ENCODE results near the gene TNNI3. TPM values are rescaled to one million over a fixed set of nuclear protein-coding genes. Genes with fewer than 3 reads are reported as not detected.
A peak's percentile ranks its signal among the peaks of the same experiment; 100 is the strongest.

The TNNI3 gene
- total RNA-seq, 1 donor = not detected

GRCh38 chr19:55112777-55113569 lies 44.6 kb downstream of the TNNI3 start:
- H2AFZ ChIP-seq (ENCODE audit: low read length) = no peak overlapping the region
- H3K4me3 ChIP-seq (ENCODE audit: insufficient read depth, low read length) = no peak overlapping the region
- peaks cover 15% of the 10 kb centered on the region for H3K36me3 ChIP-seq (ENCODE audit: insufficient read depth, low read length)
- peaks cover 82% of the 10 kb centered on the region for H3K79me2 ChIP-seq (ENCODE audit: insufficient read depth, low read length)
- H4K20me1 ChIP-seq (ENCODE audit: insufficient read depth, low read length) = peaks cover 52% of the 10 kb centered on the region
- peaks cover 8% of the 10 kb centered on the region for H3K4me1 ChIP-seq (ENCODE audit: insufficient read depth, low read length)
- DNase-seq (ENCODE audit: insufficient read length, low spot score, missing footprints) = peak; percentile 81
- no peaks in the 10 kb centered on the region for H3K27me3 ChIP-seq (ENCODE audit: insufficient read depth, low read length)
- no peak overlapping the region for H3K4me2 ChIP-seq (ENCODE audit: insufficient read depth, low read length)
- peak overlapping the region; percentile 77 for H3K27ac ChIP-seq (ENCODE audit: low read depth, low read length)
- H3K9me3 ChIP-seq (ENCODE audit: low read depth, low read length) = no peaks in the 10 kb centered on the region
- no peak for TF ChIP-seq CTCF (IDR thresholded peaks at IDR 0.05; ENCODE audit: extremely low read depth, low read depth, low read length)

DNA sequence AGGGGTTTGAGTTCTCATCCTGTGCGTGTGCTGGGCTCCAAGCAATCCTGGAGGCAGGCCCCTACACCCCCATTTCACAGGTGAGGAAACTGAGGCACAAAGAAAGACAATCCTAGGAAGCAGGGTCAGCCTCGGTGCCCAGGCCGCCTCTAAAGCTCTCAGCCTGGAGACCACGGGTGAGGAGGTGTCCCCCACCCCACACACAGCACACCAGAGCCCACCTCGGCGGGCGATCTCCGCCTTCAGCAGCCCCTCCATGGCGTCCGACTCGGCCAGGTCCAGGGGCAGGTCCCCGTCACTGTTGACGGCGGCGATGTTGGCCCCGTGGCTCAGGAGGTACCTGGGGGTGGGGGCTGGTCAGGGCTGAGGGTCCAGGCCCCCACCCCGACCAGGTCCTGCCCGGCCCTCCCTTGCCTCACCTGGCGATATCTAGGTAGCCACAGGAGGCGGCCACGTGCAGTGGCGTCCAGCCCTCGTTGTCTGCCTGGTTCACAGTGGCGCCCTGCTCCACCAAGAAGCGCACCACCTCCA lies 45.2 kb downstream of the TNNI3 start:
- Histone ChIP-seq H3K27ac (ENCODE audit: low read depth, low read length) (peak overlapping the region; percentile 77), H3K79me2 (ENCODE audit: insufficient read depth, low read length) (peaks cover 82% of the 10 kb centered on the region), H2AFZ (ENCODE audit: low read length) (no peak overlapping the region), H3K4me2 (ENCODE audit: insufficient read depth, low read length) (no peak overlapping the region), H3K9me3 (ENCODE audit: low read depth, low read length) (no peaks in the 10 kb centered on the region), H4K20me1 (ENCODE audit: insufficient read depth, low read length) (peaks cover 52% of the 10 kb centered on the region), H3K36me3 (ENCODE audit: insufficient read depth, low read length) (peaks cover 15% of the 10 kb centered on the region), H3K4me3 (ENCODE audit: insufficient read depth, low read length) (no peak overlapping the region), H3K27me3 (ENCODE audit: insufficient read depth, low read length) (no peaks in the 10 kb centered on the region), H3K4me1 (ENCODE audit: insufficient read depth, low read length) (peaks cover 8% of the 10 kb centered on the region)
- no peak for TF ChIP-seq CTCF (IDR thresholded peaks at IDR 0.05; ENCODE audit: extremely low read depth, low read depth, low read length)
- DNase-seq (ENCODE audit: insufficient read length, low spot score, missing footprints) = peak; percentile 62

GRCh38 chr19:55111238-55111831 lies 46.2 kb downstream of the TNNI3 start:
- H3K27ac ChIP-seq (ENCODE audit: low read depth, low read length) = no peak overlapping the region
- H3K79me2 ChIP-seq (ENCODE audit: insufficient read depth, low read length) = peaks cover 80% of the 10 kb centered on the region
- H3K4me3 ChIP-seq (ENCODE audit: insufficient read depth, low read length) = no peak overlapping the region
- TF ChIP-seq CTCF (IDR thresholded peaks at IDR 0.05; ENCODE audit: extremely low read depth, low read depth, low read length) = no peak
- no peak overlapping the region for H3K4me2 ChIP-seq (ENCODE audit: insufficient read depth, low read length)
- H3K9me3 ChIP-seq (ENCODE audit: low read depth, low read length) = no peaks in the 10 kb centered on the region
- peaks cover 50% of the 10 kb centered on the region for H4K20me1 ChIP-seq (ENCODE audit: insufficient read depth, low read length)
- peaks cover 15% of the 10 kb centered on the region for H3K36me3 ChIP-seq (ENCODE audit: insufficient read depth, low read length)
- no peak overlapping the region for H2AFZ ChIP-seq (ENCODE audit: low read length)
- H3K4me1 ChIP-seq (ENCODE audit: insufficient read depth, low read length) = peaks cover 8% of the 10 kb centered on the region
- DNase-seq (ENCODE audit: insufficient read length, low spot score, missing footprints) = peak; percentile 60
- no peaks in the 10 kb centered on the region for H3K27me3 ChIP-seq (ENCODE audit: insufficient read depth, low read length)
